SU-DHL-6 (cell line): Measurements from ENCODE around the gene CLSTN2.

Experiments
- H2AFZ ChIP-seq: fragments of 200-600 bp; sonication (generic); 2 replicates; pipeline ENCODE4 v1.6.1; 2014; ENCODE audit warnings: low read depth, mild to moderate bottlenecking, moderate library complexity, mixed read lengths, antibody characterized with exemption, low read length; ENCODE audit not compliant: severe bottlenecking
- H3F3A ChIP-seq: fragments of 200-600 bp; shearing (Covaris generic); 2 replicates; pipeline ENCODE4 v1.6.0; 2016; ENCODE audit warnings: antibody characterized with exemption, mild to moderate bottlenecking; ENCODE audit not compliant: insufficient read depth
- H3K27ac ChIP-seq: fragments of 200-600 bp; sonication (generic); 2 replicates; pipeline ENCODE4 v1.5.1; 2016; ENCODE audit warnings: low read depth, mild to moderate bottlenecking, low read length, moderate library complexity, mixed read lengths
- H3K27me3 ChIP-seq: fragments of 200-600 bp; sonication (generic), shearing (Covaris generic); 2 replicates; pipeline ENCODE4 v1.6.0; 2014; ENCODE audit warnings: mild to moderate bottlenecking, low read length
- H3K36me3 ChIP-seq: fragments of 200-600 bp; sonication (generic); 2 replicates; pipeline ENCODE4 v1.6.1; 2014; ENCODE audit warnings: mild to moderate bottlenecking, low read length, mixed read lengths
- H3K4me2 ChIP-seq: fragments of 300-600, 200-600 bp; shearing (Covaris generic), sonication (generic); 2 replicates; pipeline ENCODE4 v1.6.0; 2014; ENCODE audit warnings: low read length, low read depth, mild to moderate bottlenecking; ENCODE audit not compliant: poor library complexity, severe bottlenecking
- H3K4me3 ChIP-seq: fragments of 200-600 bp; sonication (generic); 2 replicates; pipeline ENCODE4 v1.5.1; 2014; ENCODE audit warnings: antibody characterized with exemption, low read length, mild to moderate bottlenecking, mixed read lengths; ENCODE audit not compliant: insufficient read depth, poor library complexity, severe bottlenecking
- H3K79me2 ChIP-seq: fragments of 200-600 bp; sonication (generic); 2 replicates; pipeline ENCODE4 v1.6.1; 2014; ENCODE audit warnings: mild to moderate bottlenecking, low read length, moderate library complexity; ENCODE audit not compliant: insufficient read depth
- H3K9ac ChIP-seq: fragments of 200-600 bp; sonication (generic); 2 replicates; pipeline ENCODE4 v1.7.0; 2014; ENCODE audit warnings: mild to moderate bottlenecking, low read length
- H3K9me2 ChIP-seq: fragments of 200-600 bp; sonication (generic); replicated peaks from 2 replicates; pipeline ENCODE4 v1.6.1; 2014; ENCODE audit warnings: low read length; ENCODE audit not compliant: insufficient read depth
- H3K9me3 ChIP-seq: fragments of 200-600 bp; sonication (generic); 2 replicates; pipeline ENCODE4 v1.6.1; 2014; ENCODE audit warnings: low read length, mixed read lengths; ENCODE audit not compliant: insufficient read depth
- H4K20me1 ChIP-seq: fragments of 200-600 bp; sonication (generic); 2 replicates; pipeline ENCODE4 v1.6.1; 2014; ENCODE audit warnings: low read depth, mild to moderate bottlenecking, antibody characterized with exemption, low read length, moderate library complexity, mixed read lengths
- CTCF ChIP-seq: fragments of 200-600 bp; sonication (generic); IDR thresholded peaks from one replicate; pipeline ENCODE4 v1.5.1; 2017; ENCODE audit warnings: antibody characterized with exemption, mild to moderate bottlenecking, low read length, moderate library complexity; ENCODE audit not compliant: insufficient read depth, poor library complexity, severe bottlenecking
- EZH2phosphoT487 ChIP-seq: fragments of 200-600 bp; sonication (generic), shearing (Covaris generic); conservative IDR thresholded peaks from 2 replicates; pipeline ENCODE4 v1.6.1; 2018; ENCODE audit warnings: mild to moderate bottlenecking, antibody characterized with exemption, low read length, moderate library complexity, mixed read lengths

Gene CLSTN2

GRCh38 chr3:140440446-140440845 lies 505.5 kb downstream of the CLSTN2 start:
- Histone ChIP-seq H3K79me2 (no peaks in the 10 kb centered on the region), H3K36me3 (no peaks in the 10 kb centered on the region), H3K4me2 (no peak overlapping the region), H3K9me2 (no peaks in the 10 kb centered on the region), H3K9ac (no peak overlapping the region), H3K27ac (no peak overlapping the region), H4K20me1 (no peaks in the 10 kb centered on the region), H3K27me3 (no peaks in the 10 kb centered on the region), H3F3A (no peaks in the 10 kb centered on the region), H3K9me3 (no peaks in the 10 kb centered on the region), H3K4me3 (no peak overlapping the region), H2AFZ (no peak overlapping the region)
- no peak for TF ChIP-seq EZH2phosphoT487
- TF ChIP-seq CTCF = no peak

GRCh38 chr3:140441006-140441405 lies 506.0 kb downstream of the CLSTN2 start:
- TF ChIP-seq CTCF = no peak
- no peak for TF ChIP-seq EZH2phosphoT487
- Histone ChIP-seq H3K79me2 (no peaks in the 10 kb centered on the region), H3K36me3 (no peaks in the 10 kb centered on the region), H3F3A (no peaks in the 10 kb centered on the region), H3K9ac (no peak overlapping the region), H4K20me1 (no peaks in the 10 kb centered on the region), H3K27ac (no peak overlapping the region), H3K9me3 (no peaks in the 10 kb centered on the region), H3K27me3 (no peaks in the 10 kb centered on the region), H3K4me2 (no peak overlapping the region), H3K4me3 (no peak overlapping the region), H3K9me2 (no peaks in the 10 kb centered on the region), H2AFZ (no peak overlapping the region)

- H3F3A ChIP-seq = no peaks in the 10 kb centered on the region
- no peaks in the 10 kb centered on the region for H3K79me2 ChIP-seq
- TF ChIP-seq CTCF (no peak), EZH2phosphoT487 (no peak)
- no peak overlapping the region for H3K4me3 ChIP-seq
- H2AFZ ChIP-seq = no peak overlapping the region
- H3K27me3 ChIP-seq = no peaks in the 10 kb centered on the region
- H3K36me3 ChIP-seq = no peaks in the 10 kb centered on the region
- H3K9ac ChIP-seq = no peak overlapping the region
- H3K9me3 ChIP-seq = no peaks in the 10 kb centered on the region
- no peak overlapping the region for H3K27ac ChIP-seq
- H4K20me1 ChIP-seq = no peaks in the 10 kb centered on the region
- no peaks in the 10 kb centered on the region for H3K9me2 ChIP-seq
- H3K4me2 ChIP-seq = no peak overlapping the region
Observed at GRCh38 chr3:140442621-140443020, 507.6 kb downstream of the CLSTN2 start.

- Histone ChIP-seq H3K9me3 (no peaks in the 10 kb centered on the region), H2AFZ (no peak overlapping the region), H4K20me1 (no peaks in the 10 kb centered on the region), H3K9me2 (no peaks in the 10 kb centered on the region), H3K79me2 (no peaks in the 10 kb centered on the region), H3K27ac (no peak overlapping the region), H3K9ac (no peak overlapping the region), H3K27me3 (no peaks in the 10 kb centered on the region), H3K36me3 (no peaks in the 10 kb centered on the region), H3K4me2 (no peak overlapping the region), H3K4me3 (no peak overlapping the region), H3F3A (no peaks in the 10 kb centered on the region)
- no peak for TF ChIP-seq CTCF
- TF ChIP-seq EZH2phosphoT487 = no peak
Observed at GRCh38 chr3:140443073-140443472, 508.1 kb downstream of the CLSTN2 start.
